ENCODE data around the gene NXN.

NXN gene

GRCh38 chr17:1008008-1008761 lies 28.6 kb upstream of the NXN start:
- CTCF ChIA-PET: interaction anchor here (0.8 to 1.4 kb wide), 4 partner anchors 9 to 48 kb away, joined by 4 to 7 read pairs (median 4); partner anchors contain the start of gene TIMM22
- TF ChIP-seq CTCF (IDR thresholded peaks at IDR 0.05; ENCODE audit: insufficient read depth, low read length, missing control alignments): no peak
- POLR2A ChIA-PET: no interaction called here
- DNase-seq (ENCODE audit: low read depth, low spot score): no peak
- H3K4me3 ChIP-seq (ENCODE audit: low read depth, low read length): no peak overlapping the region

GRCh38 chr17:1007310-1008007 lies 27.9 kb upstream of the NXN start:
- no peak for DNase-seq (ENCODE audit: low read depth, low spot score)
- ChIA-PET POLR2A (no interaction called here), CTCF (interaction anchor here (0.9 to 1.4 kb wide), 3 partner anchors 8 to 49 kb away, joined by 4 to 5 read pairs (median 4); partner anchors contain the start of gene TIMM22)

GRCh38 chr17:1006054-1006453 lies 26.5 kb upstream of the NXN start:
- no peak for DNase-seq (ENCODE audit: low read depth, low spot score)
- no peak overlapping the region for H3K4me3 ChIP-seq (ENCODE audit: low read depth, low read length)
- no peak for TF ChIP-seq CTCF (IDR thresholded peaks at IDR 0.05; ENCODE audit: insufficient read depth, low read length, missing control alignments)
- ChIA-PET CTCF (interaction anchor here (11.6 kb wide), 1 partner anchor 49 kb away, joined by 146 read pairs; no protein-coding TSS in a partner anchor), POLR2A (no interaction called here)

More at GRCh38 chr17:1007310-1008007, 27.9 kb upstream of the NXN start:
- TF ChIP-seq CTCF (IDR thresholded peaks at IDR 0.05; ENCODE audit: insufficient read depth, low read length, missing control alignments): no peak
- H3K4me3 ChIP-seq (ENCODE audit: low read depth, low read length): no peak overlapping the region

- POLR2A ChIA-PET: no interaction called here
- TF ChIP-seq CTCF (IDR thresholded peaks at IDR 0.05; ENCODE audit: insufficient read depth, low read length, missing control alignments): no peak
- H3K4me3 ChIP-seq (ENCODE audit: low read depth, low read length): no peak overlapping the region
- CTCF ChIA-PET: interaction anchor here (11.6 kb wide), 1 partner anchor 50 kb away, joined by 146 read pairs; no protein-coding TSS in a partner anchor
- no peak for DNase-seq (ENCODE audit: low read depth, low spot score)
Measured at GRCh38 chr17:1005361-1005946, 25.9 kb upstream of the NXN start.

- POLR2A ChIA-PET: no interaction called here
Measured at GRCh38 chr17:1004769-1005295, 25.3 kb upstream of the NXN start.

More at GRCh38 chr17:1004769-1005295, 25.3 kb upstream of the NXN start:
- TF ChIP-seq CTCF (IDR thresholded peaks at IDR 0.05; ENCODE audit: insufficient read depth, low read length, missing control alignments): no peak
- no peak for DNase-seq (ENCODE audit: low read depth, low spot score)
- no peak overlapping the region for H3K4me3 ChIP-seq (ENCODE audit: low read depth, low read length)
- CTCF ChIA-PET: interaction anchor here (11.6 kb wide), 1 partner anchor 50 kb away, joined by 146 read pairs; no protein-coding TSS in a partner anchor
